ENCODE measurements around the gene ADGRG1.

The ADGRG1 gene

GRCh38 chr16:57672416-57672815 is 44.0 kb downstream of the ADGRG1 start:
- Histone ChIP-seq H3K9me3 (ENCODE audit: control insufficient read depth, insufficient read depth, low read depth, low read length) (no peaks in the 10 kb centered on the region), H3K4me1 (ENCODE audit: control insufficient read depth, insufficient read depth, low read length) (no peaks in the 10 kb centered on the region), H3K4me3 (ENCODE audit: low read depth, low read length) (no peak overlapping the region), H3K36me3 (ENCODE audit: control insufficient read depth in 2 of 2, insufficient read depth in 1 of 2, low read length in 2 of 2) (no peaks in the 10 kb centered on the region), H3K27ac (ENCODE audit: extremely low read depth, low read depth, low read length) (no peak overlapping the region)
- CTCF ChIA-PET, result interaction anchor here (0.8 to 1.8 kb wide), 4 partner anchors 16 to 96 kb away, joined by 3 to 4 read pairs (median 4); no protein-coding TSS in a partner anchor
- POLR2A ChIA-PET, result no interaction called here
- TF ChIP-seq ZFP69B (tag by site-specific recombination; IDR thresholded peaks at IDR 0.05), result no peak
- no peak for TF ChIP-seq ZNF692 (tag by site-specific recombination; IDR thresholded peaks at IDR 0.05)
- TF ChIP-seq ZNF114 (tag by site-specific recombination; IDR thresholded peaks at IDR 0.05), result no peak
- no peak for TF ChIP-seq ZNF514 (tag by site-specific recombination; IDR thresholded peaks at IDR 0.05)
- no peak for TF ChIP-seq ZNF280D (tag by site-specific recombination; IDR thresholded peaks at IDR 0.05)
- TF ChIP-seq ZNF449 (tag by site-specific recombination; IDR thresholded peaks at IDR 0.05), result no peak
- TF ChIP-seq ZNF600 (tag by site-specific recombination; IDR thresholded peaks at IDR 0.05), result no peak
- no peak for TF ChIP-seq ZBTB11 (tag by site-specific recombination; conservative IDR thresholded peaks at IDR 0.05; ENCODE audit: low read depth)
- TF ChIP-seq SALL2 (tag by site-specific recombination; IDR thresholded peaks at IDR 0.05; ENCODE audit: borderline replicate concordance), result no peak
- no peak for TF ChIP-seq KLF1 (tag by site-specific recombination; IDR thresholded peaks at IDR 0.05)
- no peak for TF ChIP-seq SP3 (tag by site-specific recombination; IDR thresholded peaks at IDR 0.05)
- no peak for TF ChIP-seq TSHZ1 (tag by site-specific recombination; IDR thresholded peaks at IDR 0.05; ENCODE audit: borderline replicate concordance)
- no peak for TF ChIP-seq ZNF664 (tag by site-specific recombination; IDR thresholded peaks at IDR 0.05)
- TF ChIP-seq ZNF488 (tag by site-specific recombination; IDR thresholded peaks at IDR 0.05), result no peak
- TF ChIP-seq PRDM4 (tag by site-specific recombination; IDR thresholded peaks at IDR 0.05), result no peak
- TF ChIP-seq ZNF214 (tag by site-specific recombination; IDR thresholded peaks at IDR 0.05; ENCODE audit: borderline replicate concordance), result no peak
- TF ChIP-seq ZNF843 (tag by site-specific recombination; IDR thresholded peaks at IDR 0.05), result no peak
- no peak for TF ChIP-seq KLF10 (tag by site-specific recombination; IDR thresholded peaks at IDR 0.05)
- TF ChIP-seq ZNF433 (tag by site-specific recombination; IDR thresholded peaks at IDR 0.05; ENCODE audit: low read depth), result no peak
